ENCODE results near the gene TMEM217.

Gene TMEM217

GRCh38 chr6:37269105-37269504 lies 11.2 kb upstream of the TMEM217 start:
- H3K4me2 ChIP-seq (ENCODE audit: low read depth, low read length) = no peak overlapping the region
- H3K9me3 ChIP-seq (replicated peaks; ENCODE audit: insufficient read depth, low read length) = no peaks in the 10 kb centered on the region
- H3K27ac ChIP-seq (ENCODE audit: low read length) = no peak overlapping the region
- H3K36me3 ChIP-seq (replicated peaks; ENCODE audit: insufficient read depth, low read length) = no peaks in the 10 kb centered on the region
- H2AFZ ChIP-seq (ENCODE audit: low read length) = no peak overlapping the region
- no peaks in the 10 kb centered on the region for H3K4me1 ChIP-seq (ENCODE audit: low read length)
- H3F3A ChIP-seq (ENCODE audit: insufficient read depth, low read length) = no peaks in the 10 kb centered on the region
- no peaks in the 10 kb centered on the region for H3K27me3 ChIP-seq (replicated peaks; ENCODE audit: insufficient read depth, low read length)
- peaks cover 10% of the 10 kb centered on the region for H3K79me2 ChIP-seq (ENCODE audit: low read length)
- no peaks in the 10 kb centered on the region for H3K9me2 ChIP-seq (replicated peaks; ENCODE audit: insufficient read depth, low read length)
- H3K9ac ChIP-seq (ENCODE audit: low read length) = no peak overlapping the region
- H4K20me1 ChIP-seq (ENCODE audit: insufficient read depth, low read length) = no peaks in the 10 kb centered on the region
- TF ChIP-seq EZH2 (optimal IDR thresholded peaks at IDR 0.05; ENCODE audit: low read depth, low read length) (no peak), CTCF (IDR thresholded peaks at IDR 0.05; ENCODE audit: low read length) (no peak), EZH2phosphoT487 (IDR thresholded peaks at IDR 0.05; ENCODE audit: low read length) (no peak)
- no peak for DNase-seq
- H3K4me3 ChIP-seq (ENCODE audit: low read length) = no peak overlapping the region

- Histone ChIP-seq H3K9me2 (replicated peaks; ENCODE audit: insufficient read depth, low read length) (no peaks in the 10 kb centered on the region), H3F3A (ENCODE audit: insufficient read depth, low read length) (no peaks in the 10 kb centered on the region; the same call in 1 of the 2 replicates), H4K20me1 (ENCODE audit: insufficient read depth, low read length) (no peaks in the 10 kb centered on the region), H3K4me2 (ENCODE audit: low read depth, low read length) (no peak overlapping the region), H3K9me3 (replicated peaks; ENCODE audit: insufficient read depth, low read length) (no peaks in the 10 kb centered on the region), H3K36me3 (replicated peaks; ENCODE audit: insufficient read depth, low read length) (no peaks in the 10 kb centered on the region), H3K9ac (ENCODE audit: low read length) (no peak overlapping the region), H3K27ac (ENCODE audit: low read length) (no peak overlapping the region), H3K79me2 (ENCODE audit: low read length) (peaks cover 28% of the 10 kb centered on the region), H2AFZ (ENCODE audit: low read length) (no peak overlapping the region), H3K4me3 (ENCODE audit: low read length) (no peak overlapping the region), H3K27me3 (replicated peaks; ENCODE audit: insufficient read depth, low read length) (no peaks in the 10 kb centered on the region), H3K4me1 (ENCODE audit: low read length) (peaks cover under 1% of the 10 kb centered on the region; the same call in 1 of the 2 replicates)
- no peak for DNase-seq
- TF ChIP-seq EZH2 (optimal IDR thresholded peaks at IDR 0.05; ENCODE audit: low read depth, low read length) = no peak
- TF ChIP-seq CTCF (IDR thresholded peaks at IDR 0.05; ENCODE audit: low read length) = no peak
- no peak for TF ChIP-seq EZH2phosphoT487 (IDR thresholded peaks at IDR 0.05; ENCODE audit: low read length)
Measured at GRCh38 chr6:37265860-37266259, 7.9 kb upstream of the TMEM217 start.

- no peak overlapping the region for H3K27ac ChIP-seq (ENCODE audit: low read length)
Measured at GRCh38 chr6:37265001-37265400, 7.1 kb upstream of the TMEM217 start.

More at GRCh38 chr6:37265001-37265400, 7.1 kb upstream of the TMEM217 start:
- Histone ChIP-seq H3K36me3 (replicated peaks; ENCODE audit: insufficient read depth, low read length) (no peaks in the 10 kb centered on the region), H3K27me3 (replicated peaks; ENCODE audit: insufficient read depth, low read length) (no peaks in the 10 kb centered on the region), H3F3A (ENCODE audit: insufficient read depth, low read length) (peaks cover 5% of the 10 kb centered on the region; the same call in 1 of the 2 replicates), H3K9me3 (replicated peaks; ENCODE audit: insufficient read depth, low read length) (no peaks in the 10 kb centered on the region), H2AFZ (ENCODE audit: low read length) (no peak overlapping the region), H3K9ac (ENCODE audit: low read length) (no peak overlapping the region), H3K79me2 (ENCODE audit: low read length) (peaks cover 32% of the 10 kb centered on the region), H3K4me2 (ENCODE audit: low read depth, low read length) (no peak overlapping the region), H3K4me1 (ENCODE audit: low read length) (peaks cover 4% of the 10 kb centered on the region), H4K20me1 (ENCODE audit: insufficient read depth, low read length) (no peaks in the 10 kb centered on the region), H3K9me2 (replicated peaks; ENCODE audit: insufficient read depth, low read length) (no peaks in the 10 kb centered on the region), H3K4me3 (ENCODE audit: low read length) (no peak overlapping the region)
- no peak for TF ChIP-seq EZH2 (optimal IDR thresholded peaks at IDR 0.05; ENCODE audit: low read depth, low read length)
- TF ChIP-seq EZH2phosphoT487 (IDR thresholded peaks at IDR 0.05; ENCODE audit: low read length) = no peak
- TF ChIP-seq CTCF (IDR thresholded peaks at IDR 0.05; ENCODE audit: low read length) = no peak
- DNase-seq = no peak

Measured in MM.1S (cell line).